HG03108 (cell line): ENCODE results near the gene TMBIM6.
A peak's percentile ranks its signal among the peaks of the same experiment; 100 is the strongest.
"Not testable (repeated sequence)": the region's sequence is repeated elsewhere in the genome, so short reads cannot be mapped to it uniquely, and the experiment has no call there.

Source experiments
- ATAC-seq: cut with Tn5 transposase; IDR thresholded peaks from one replicate; pipeline ENCODE4 v1.9.1; 2021; ENCODE audit warnings: moderate library complexity; ENCODE audit not compliant: unreplicated experiment

Gene TMBIM6

DNA sequence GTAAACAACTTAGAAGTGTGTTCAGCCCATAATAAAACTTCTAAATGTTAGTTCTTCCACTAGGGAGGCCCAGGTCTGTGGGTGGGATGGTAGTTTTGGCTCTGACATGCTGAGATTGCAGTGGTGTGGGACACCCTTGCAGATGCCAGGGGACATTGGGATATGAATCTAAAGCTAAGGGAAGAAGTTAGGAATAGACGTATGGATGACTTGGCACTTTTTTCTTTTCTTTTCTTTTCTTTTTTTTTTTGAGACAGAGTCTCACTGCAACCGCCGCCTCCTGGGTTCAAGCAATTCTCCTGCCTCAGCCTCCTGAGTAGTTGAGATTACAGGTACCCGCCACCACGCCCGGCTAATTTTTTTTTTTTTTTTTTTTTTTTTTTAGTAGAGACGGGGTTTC lies 31.7 kb downstream of the TMBIM6 start:
- not testable (repeated sequence) for ATAC-seq

DNA sequence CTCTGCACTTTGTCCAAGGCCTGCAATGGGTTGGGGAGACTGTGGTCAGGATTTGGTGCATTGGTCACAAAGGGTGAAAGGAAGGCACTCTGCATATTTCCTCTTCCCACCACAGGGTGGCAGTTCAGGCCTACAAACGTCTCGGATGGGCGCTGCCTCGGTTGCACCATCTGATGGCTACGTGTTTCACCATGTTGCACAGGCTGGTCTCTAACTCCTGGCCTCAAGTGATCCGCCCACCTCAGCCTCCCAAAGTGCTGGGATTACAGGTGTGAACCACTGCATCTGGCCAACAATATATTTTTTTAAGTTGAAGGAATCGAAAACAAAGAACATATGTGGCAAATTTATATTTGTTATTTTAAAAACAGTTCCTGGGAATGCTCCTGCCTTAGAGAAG lies 35.1 kb downstream of the TMBIM6 start:
- ATAC-seq, result peak; percentile 62

DNA sequence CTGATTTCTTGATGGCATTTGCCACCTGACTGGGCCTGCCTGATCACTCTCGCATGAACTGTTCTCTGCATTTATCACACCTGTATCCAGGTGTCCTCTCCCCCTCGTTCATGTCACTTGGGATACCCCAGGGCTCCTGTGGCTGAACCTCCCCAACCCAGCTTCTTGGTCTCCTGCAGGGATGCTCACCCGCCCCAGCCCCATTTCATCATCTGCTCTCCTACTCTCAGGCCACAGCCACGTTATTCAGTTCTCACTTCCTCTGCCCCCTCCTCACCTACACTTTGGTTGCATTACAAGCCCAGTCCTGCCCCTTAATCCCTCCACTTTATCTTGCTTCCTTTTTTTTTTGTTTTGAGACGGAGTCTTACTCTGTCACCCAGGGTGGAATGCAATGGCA lies 35.5 kb downstream of the TMBIM6 start:
- no peak for ATAC-seq

DNA sequence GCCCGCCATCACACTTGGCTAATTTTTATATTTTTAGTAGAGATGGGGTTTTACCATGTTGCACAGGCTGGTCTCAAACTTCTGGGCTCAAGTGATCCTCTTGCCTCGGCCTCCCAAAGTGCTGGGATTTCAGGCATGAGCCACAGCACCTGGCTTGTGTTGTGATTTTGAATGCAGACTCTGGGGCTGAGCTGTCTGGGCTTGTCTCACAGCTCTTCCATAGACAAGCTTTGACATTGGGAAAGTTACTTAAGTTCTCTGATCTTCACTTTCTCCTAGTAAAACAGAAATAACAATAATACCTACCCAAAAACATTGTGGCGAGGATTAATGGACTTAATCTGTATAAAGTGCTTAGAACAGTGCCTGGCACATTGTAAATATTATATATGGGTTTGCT lies 36.0 kb downstream of the TMBIM6 start:
- no peak for ATAC-seq

DNA sequence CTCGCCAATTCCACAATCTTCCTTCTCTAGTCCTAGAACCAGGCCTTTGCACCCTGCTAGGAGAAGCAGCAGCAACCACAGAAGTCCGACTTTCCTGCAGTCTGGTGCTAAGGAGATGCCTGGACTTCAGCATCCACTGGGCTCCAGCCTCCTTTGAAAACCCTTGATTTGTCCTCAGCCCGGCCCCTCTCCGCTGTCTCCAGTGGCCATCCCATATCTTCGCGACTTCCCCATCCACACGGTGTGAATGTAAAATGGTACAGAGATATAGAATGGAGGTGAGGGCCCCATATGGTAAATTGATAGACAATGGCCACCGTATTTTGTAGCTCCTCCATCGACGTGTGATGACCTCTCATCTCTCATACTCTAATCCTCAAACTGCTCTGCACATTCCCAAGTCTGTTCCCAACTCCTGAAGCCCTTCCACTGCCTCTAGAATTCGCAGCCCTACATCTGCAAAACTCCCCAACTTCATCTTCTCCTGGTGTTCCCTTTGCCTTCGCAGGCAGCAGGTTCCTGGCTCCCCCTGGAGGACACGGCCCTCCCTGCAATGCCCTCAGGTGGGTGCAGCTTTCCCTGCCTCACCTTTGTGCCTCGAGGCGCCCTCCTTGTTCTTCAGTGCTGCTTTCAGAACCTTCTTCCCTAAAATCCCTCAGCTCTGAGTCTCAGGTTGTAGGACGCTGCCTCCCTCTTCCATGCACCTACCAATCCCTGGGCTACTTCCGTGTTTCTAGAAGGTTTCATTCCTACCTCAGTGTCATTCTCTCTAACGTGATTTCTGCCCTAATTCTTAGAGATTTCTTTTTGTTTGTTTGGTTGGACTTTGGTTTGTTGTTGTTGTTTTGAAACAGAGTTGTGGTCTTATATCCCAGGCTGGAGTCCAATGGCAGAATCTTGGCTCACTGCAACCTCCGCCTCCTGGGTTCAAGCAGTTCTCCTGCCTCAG lies 36.7 kb downstream of the TMBIM6 start:
- no peak for ATAC-seq

DNA sequence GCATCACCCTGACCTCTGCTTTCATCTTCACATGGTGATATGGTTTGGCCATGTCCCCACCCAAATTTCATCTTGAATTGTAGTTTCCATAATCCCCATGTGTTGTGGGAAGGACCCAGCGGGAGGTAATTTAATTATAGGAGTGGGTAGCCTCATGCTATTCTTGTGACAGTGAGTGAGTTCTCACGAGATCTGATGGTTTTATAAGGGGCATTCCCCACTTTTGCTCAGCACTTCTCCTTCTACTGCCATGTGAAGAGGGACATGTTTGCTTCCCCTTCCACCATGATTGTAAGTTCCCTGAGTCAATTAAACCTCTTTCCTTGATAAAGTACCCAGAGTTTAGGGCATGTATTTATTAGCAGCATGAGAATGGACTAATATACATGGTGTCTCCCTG lies 38.2 kb downstream of the TMBIM6 start:
- no peak for ATAC-seq

DNA sequence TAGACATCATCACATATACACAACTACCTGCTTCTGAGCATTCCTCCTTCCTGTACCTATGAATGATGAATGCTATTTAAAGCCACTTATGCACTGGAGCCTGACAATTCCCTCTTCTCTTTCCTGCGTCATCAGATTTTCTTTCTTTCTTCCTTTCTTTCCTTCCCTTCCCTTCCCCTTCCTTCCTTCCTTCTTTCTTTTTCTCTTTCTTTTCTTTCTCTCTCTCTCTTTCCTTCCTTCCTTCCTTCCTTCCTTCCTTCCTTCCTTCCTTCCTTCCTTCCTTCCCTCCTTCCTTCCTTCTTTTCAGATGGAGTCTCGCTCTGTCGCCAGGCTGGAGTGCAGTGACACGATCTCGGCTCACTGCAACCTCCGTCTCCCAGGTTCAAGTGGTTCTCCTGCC lies 39.6 kb downstream of the TMBIM6 start:
- ATAC-seq, result not testable (repeated sequence)

DNA sequence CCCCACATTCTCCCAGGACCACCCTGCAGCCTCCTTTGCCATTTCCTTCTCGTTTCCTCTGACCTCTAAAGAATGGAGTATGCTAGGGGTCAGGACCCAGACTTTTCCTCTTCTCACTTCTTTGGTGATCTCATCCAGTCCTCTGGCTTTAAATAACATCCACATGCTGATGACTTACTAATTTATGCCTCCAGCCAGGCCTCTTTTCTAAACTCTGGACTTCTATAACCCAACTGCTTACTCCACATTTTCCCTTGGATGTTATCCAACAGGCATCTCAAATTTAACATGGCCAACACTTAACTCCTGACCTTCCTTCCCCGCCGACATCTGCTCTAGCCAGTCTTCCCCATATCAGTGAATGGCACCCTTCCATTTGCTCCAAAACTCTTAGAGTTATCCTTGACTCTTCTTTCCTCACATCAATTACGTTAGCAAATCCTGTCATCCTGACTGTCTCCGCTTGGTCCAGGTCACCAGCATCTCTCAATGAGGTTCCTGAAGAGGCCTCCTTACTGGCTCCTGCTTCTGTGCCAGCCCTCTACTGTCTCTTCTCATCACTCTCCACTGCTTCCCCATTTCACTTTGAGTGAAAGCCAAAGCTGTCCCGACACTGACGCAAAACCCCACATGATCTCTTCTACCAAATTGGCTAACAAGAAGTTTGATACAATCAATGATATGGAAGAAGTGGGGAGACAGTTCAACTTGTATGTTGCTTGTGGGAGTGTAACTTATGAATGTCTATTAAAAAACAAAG lies 42.7 kb downstream of the TMBIM6 start:
- no peak for ATAC-seq

DNA sequence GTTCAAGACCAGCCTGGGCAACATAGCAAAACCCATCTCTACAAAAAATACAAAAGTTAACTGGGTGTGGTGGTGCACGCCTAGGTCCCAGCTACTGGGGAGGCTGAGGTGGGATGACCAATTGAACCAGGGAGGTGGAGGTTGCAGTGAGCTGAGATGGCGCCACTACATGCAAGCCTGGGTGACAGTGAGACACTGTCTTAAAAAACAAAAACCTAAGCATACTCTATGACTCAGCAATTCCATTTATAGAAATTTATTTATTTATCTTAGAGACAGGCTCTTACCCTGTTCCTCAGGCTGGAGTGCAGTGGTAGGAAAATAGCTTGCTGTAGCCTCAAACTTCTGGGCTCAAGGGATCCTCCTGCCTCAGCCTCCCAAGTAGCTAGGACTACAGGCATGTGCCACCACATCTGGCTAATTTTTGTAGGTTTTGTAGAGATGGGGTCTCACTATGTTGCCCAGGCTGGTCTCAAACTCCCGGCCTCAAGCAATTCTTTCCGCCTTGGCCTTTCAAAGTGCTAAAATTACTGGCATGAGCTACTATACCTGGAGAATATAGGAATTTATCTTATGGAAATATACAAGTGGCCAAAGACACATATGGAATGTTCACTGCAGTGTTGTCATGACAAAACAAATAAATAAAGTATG lies 43.5 kb downstream of the TMBIM6 start:
- ATAC-seq, result no peak

DNA sequence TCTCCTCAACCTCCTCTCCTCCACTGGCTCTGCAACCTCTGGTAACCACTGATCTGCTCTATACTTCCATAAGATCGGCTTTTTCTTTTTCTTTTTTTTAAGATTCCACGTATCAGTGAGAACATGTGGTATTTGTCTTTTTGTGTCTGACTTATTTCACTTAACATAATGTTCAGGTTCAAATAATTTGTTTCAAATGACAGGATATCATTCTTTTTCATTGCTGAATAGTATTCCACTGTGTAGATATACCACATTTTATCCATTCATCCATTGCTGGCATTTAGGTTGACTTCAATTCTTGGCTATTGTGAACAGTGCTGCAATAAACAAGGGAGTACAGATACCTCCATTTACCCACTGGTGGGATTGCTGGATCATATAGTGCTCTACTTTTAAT lies 46.3 kb downstream of the TMBIM6 start:
- no peak for ATAC-seq

DNA sequence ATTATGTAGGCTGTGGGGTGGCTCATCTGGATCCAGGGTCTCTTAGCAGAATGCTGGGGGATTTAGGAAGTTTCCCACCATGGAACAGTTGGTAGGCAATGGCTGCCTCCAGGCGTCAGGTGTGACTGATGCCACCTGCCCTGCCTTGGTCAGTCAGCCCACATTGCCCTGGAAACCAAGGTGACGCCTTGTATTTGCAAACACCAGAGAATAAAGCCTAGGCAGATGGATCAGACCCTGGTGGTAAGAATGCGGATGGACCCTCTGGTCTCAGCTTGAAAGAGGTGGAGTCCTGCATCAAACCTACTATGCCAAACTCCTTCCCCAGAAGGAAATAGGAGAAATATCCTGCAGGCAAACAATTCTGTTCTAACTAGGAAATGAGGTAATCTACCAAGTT lies 48.6 kb downstream of the TMBIM6 start:
- ATAC-seq, result no peak

DNA sequence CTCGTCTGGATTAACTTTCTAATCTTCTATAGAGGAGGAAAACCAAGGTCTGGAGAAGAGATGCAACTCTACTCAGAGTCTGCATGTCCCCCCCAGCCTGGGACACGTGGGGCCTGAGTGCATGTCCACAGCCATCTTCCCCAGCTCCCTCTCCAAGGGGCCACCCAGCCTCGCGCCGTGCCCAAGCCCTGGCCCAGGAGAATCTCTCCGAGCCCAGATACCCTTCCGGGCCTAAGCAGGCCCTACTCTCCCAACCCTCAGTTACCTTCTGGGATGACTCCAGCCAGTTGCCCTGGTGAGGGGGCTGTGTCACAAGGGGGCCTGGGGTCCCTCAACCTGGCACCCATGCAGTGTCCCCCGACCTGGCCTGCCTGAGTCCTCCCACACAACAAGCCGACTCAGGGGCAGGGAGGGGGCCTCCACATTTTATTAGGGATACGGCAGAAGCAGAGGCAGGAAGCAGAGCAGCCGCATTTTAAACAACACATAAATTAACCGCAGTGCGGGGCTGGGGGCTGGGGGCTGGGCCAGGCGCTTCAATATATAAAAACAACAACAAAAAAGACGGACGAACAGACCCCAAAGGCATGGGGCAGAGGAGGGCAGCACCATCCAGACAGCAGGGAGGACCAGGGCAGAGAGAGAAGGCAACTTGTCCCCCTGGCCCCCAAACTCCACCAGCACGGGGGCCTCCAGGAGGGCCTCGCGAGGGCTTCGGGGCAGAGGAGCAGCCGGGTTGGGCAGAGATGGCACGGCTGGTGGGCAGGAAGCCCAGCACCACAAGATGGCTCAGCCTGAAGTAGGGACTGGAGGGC lies 49.6 kb downstream of the TMBIM6 start:
- no peak for ATAC-seq

DNA sequence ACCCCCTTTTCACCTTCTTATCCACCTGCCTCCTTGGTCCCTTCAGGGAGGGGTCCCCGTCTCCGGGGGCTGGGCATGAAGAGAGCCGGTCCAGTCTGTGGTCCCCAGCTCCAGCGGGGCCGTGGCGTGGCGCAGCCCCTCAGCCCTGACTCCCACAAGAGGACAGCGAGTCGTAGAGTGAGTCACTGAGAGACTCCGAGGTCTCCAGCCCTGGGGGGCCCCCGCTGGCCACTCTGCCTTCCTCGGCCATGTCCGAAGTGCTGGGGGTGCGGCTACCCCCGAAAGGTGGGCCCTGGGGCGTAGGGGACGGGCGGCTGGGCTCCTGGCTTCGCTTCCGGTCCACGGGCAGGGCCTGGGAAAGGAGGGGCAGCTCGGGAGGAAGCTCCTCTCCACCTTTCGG lies 50.3 kb downstream of the TMBIM6 start:
- ATAC-seq, result no peak

DNA sequence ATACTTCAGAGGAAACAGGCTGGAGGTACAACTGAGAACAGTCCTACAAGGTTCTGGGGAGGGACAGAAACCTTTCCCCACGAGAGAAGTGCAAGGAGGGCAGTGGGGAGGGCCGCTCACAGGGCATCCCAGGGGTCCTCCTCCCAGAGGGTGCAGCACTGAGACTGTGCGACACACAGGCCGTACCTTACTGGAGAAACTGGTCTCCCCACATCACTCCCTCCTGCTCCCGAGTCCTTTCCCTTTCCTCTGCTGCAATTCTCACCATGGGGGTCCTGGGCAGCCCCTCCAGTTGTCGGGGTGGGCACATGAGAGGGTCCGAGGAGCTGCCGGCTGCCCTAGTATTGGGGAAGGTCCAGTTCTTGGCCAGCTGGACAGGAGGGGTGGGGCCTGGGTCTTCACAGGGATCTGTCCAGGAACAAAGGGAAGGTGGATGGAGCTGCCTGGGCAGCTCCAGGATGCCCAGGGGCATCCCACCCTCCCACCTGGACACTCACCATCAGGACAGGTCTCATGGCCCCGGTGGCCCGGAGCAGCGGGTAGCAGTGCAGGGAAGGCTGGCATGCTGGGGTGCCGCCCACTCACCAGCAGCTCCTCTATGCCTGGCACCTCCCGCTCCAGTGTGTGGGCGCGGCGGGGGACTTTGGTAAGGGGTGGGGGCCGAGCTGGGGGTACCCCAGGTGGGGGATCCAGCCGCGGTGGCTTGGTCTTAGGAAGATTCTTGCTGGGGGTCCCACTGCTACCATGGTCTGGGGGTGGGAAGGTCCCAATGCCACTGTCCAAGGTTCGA lies 51.0 kb downstream of the TMBIM6 start:
- no peak for ATAC-seq

DNA sequence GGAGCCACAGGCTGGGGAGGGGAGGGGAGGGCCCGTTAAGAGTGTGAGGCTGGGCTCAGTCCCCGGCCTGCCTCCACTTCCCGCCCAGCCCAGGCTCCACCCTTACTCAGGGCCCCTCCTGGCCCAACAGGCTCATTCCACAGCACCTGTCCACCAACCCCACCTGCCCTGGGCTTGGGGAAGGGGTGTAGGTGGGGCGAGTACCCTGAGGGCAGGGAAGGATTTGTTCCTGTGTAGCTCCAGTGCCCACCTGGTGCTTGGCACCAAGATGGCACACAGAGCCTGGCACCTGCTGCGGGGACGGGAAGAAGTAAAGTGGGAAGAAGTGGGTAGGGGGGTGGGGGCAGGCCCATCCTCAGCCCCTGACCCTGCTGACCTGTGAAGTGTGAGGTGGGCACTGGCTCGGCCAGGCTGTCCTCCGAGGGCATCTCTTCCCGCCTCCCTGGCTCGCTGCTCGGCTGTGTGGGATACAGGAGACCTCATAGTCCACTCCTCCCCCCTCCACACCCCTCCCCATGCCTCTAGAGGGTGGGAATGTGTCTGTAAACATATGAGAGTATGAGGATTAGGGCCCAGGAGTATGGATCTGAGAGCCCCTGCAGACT lies 51.7 kb downstream of the TMBIM6 start:
- ATAC-seq, result no peak

DNA sequence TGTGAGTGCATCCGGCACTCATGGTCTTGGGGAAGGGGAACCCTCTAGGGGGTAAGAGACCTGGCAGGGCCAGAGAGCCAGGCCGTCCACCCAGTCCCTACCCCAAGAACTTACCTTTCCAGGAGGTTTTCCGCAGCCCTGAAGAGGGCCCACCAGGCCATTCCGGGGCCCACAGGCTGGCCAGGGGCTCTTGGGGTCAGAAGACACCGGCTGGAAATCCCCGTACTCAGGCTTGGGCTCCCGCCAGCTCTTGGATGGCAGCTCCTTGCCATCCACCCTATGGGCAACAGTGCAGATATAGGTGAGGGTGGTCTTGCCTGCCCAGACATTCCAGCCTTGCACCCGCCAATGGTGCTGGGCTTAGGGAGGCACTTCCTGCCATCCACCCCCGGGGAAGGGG lies 52.3 kb downstream of the TMBIM6 start:
- no peak for ATAC-seq

DNA sequence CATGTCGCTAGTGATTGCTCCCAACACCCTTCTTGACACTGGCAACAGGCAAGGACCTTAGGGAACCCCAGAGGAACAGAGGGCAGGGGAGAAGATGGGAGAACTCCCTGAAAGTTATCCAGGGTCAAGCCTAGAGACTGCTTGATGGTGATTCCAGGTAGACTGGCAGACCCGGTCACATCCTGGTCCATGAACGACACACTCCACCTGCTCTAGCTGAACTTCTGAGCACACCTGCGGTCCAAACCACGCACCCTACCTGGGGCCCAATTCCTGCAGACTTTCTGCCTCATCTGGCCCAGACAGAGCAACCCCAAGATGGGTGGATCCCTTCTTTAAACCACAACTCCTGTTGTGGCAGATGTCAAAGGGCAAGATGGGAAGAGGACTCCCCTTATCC lies 52.7 kb downstream of the TMBIM6 start:
- ATAC-seq, result no peak

DNA sequence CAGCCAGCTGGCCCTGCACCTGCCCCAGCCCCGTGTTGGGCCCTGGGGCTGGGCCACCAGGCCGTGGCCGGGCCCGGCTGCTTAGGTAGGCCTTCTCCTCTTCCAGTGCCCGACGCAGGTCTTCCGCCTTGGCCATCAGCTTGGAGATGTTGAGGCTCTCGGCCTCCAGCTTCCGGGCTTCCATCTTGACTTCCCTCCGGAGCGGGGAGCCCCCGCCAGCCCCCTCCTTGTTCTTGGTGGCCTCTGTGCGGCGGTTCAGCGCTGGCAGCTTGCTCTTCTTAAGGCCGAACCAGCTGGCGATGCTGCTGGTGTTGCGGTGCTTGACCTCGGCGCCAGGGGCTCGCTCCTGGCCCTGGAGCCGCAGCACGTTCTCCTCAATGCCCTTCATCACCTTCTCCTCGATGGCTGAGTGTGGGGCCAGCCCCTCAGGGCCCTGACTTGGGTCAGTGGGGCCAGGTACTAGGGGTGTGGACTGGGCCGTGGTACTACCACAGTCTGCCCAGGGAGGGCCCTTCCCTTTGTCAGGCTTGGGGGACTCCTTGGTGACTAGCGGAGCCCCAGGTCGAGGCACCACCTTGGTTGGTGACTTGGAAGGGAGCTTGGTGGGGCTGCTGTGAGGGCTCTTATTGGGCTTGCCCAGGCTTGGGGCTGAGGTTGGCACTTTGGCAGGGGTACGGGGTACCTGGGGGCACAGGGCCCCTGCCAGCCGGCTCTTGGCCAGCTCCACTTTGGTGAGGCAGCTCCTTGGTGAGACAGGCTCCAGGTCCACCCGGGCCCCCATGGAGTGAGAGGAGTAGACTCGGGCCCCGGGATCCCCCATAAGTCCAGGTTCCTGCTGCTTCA lies 53.7 kb downstream of the TMBIM6 start:
- ATAC-seq, result no peak

DNA sequence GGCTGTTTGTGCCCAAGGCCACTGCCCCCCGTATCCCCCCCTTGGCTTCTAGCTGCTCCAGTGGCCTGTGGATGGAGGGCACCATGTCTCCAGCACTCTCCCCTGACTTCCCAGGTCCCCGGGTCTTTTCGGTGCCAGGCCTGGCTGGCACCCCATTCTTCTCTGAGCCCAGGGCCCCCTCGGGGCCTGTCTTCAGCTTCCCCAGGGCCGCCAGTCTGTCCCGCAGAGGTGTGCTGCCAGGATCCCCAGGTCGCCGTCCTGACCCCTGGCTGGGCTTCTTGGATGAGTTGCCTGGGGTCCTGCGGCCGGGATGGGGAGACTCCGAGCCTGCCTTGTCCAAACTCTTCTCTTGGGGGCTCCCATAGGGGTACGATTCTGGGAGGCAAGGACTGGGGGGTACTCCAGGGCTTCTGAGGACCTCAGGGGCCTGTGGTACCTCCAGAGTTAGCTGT lies 54.3 kb downstream of the TMBIM6 start:
- ATAC-seq, result no peak
